Calu3 (cell line): ENCODE results near the gene HMGA1. TPM values are rescaled to one million over a fixed set of nuclear protein-coding genes. Genes with fewer than 3 reads are reported as not detected.

Experiments
- BruUV-seq: library from RNA; stranded (reverse); fragments of 400-500 nt; replicated peaks from 2 replicates; lab custom pipeline; 2021; lab: Mats Ljungman, UMichigan
- CTCF ChIA-PET: fragments of 300-600 bp; sonication (Branson Sonifier 250); formaldehyde crosslinking; loops from one replicate; lab custom pipeline; 2022; ENCODE audit warnings: antibody characterized with exemption; lab: Charles Lee
- DNase-seq: peaks from one replicate; pipeline ENCODE4 v3.0.0; 2022
- H3K27ac Mint-ChIP-seq: one replicate; pipeline ENCODE4 v1.8.0; 2022; ENCODE audit warnings: mixed read lengths; ENCODE audit not compliant: unreplicated experiment
- H3K27me3 Mint-ChIP-seq: one replicate; pipeline ENCODE4 v1.8.0; 2022; ENCODE audit warnings: mixed read lengths; ENCODE audit not compliant: unreplicated experiment
- H3K36me3 Mint-ChIP-seq: one replicate; pipeline ENCODE4 v1.8.0; 2022; ENCODE audit warnings: mild to moderate bottlenecking, moderate library complexity, mixed read lengths; ENCODE audit not compliant: insufficient read depth, unreplicated experiment
- H3K4me1 Mint-ChIP-seq: one replicate; pipeline ENCODE4 v1.8.0; 2022; ENCODE audit warnings: mild to moderate bottlenecking, low read depth, mixed read lengths; ENCODE audit not compliant: unreplicated experiment
- H3K4me3 Mint-ChIP-seq: one replicate; pipeline ENCODE4 v1.8.0; 2022; ENCODE audit warnings: mild to moderate bottlenecking, low read depth, moderate library complexity, mixed read lengths; ENCODE audit not compliant: unreplicated experiment
- H3K9me3 Mint-ChIP-seq: one replicate; pipeline ENCODE4 v1.8.0; 2022; ENCODE audit warnings: low read depth, mixed read lengths; ENCODE audit not compliant: unreplicated experiment
- intact Hi-C: fragments of 100-400 bp; cut with micrococcal nuclease; formaldehyde crosslinking; loops from one replicate; pipeline ENCODE4 v1.10.0; 2022; ENCODE audit not compliant: unreplicated experiment
- total RNA-seq: library from RNA; stranded (reverse); gene quantifications from 2 replicates; pipeline ENCODE4 v1.2.3, GENCODE V29; 2022
- TF ChIP-seq, protein P1 (sequence below): fragments of 200-600 bp; IDR thresholded peaks from one replicate; pipeline ENCODE4 v1.8.0; 2022; ENCODE audit warnings: antibody characterized with exemption; ENCODE audit not compliant: unreplicated experiment

The HMGA1 gene
- total RNA-seq, 1 experiment from 2014 or later: 1,138 TPM

DNA sequence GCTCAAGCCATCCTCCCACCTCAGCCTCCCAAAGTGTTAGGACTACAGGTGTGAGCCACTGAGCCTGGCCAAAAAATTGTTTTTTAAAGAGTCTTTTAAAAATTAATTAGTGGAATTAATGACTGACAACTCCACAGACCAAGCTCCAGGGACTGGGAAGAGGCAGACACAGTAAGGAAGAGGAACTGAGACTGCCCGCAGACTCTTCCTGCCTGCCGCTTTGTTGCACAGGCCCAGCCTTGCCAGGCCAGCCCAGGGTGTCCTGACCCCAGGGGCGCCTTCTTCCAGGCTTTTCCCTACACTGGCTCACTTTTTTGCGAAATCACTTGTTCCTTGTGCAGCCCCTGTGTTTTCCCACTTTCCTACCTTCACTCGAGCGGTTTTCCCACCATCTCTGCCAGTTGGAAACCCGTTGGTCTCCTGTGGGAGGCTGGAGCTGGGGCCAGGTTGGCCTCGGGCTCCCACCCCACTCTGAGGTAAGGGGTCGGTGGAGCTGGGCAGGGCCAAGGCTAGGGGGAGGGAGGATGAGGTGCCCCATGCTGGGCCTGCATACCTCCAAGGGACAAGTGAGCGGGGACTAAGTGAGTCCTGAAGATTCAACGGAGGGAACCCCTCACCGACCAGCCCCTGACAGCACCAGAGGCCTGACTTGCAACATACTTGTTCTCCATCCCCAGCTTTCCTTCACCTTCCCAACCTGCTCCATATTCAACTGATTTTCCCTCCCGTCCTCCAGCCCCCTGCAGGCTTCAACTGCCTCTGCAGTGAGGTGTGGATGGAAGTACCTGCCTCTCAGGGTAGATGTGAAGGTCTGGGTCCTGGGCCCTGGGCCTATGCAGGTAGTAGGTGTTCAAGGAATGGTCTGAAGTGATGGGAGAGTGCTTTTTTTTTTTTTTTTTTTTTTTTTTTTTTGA, 35.6 kb downstream of the HMGA1 start:
- H3K27ac Mint-ChIP-seq: no peak overlapping the region
- peaks cover 5% of the 10 kb centered on the region for H3K36me3 Mint-ChIP-seq
- no peak overlapping the region for H3K4me3 Mint-ChIP-seq
- intact Hi-C loops: no loop called here
- no peak for DNase-seq
- H3K9me3 Mint-ChIP-seq: peaks cover 5% of the 10 kb centered on the region
- CTCF ChIA-PET: interaction anchor here (0.6 kb wide), 2 partner anchors 109 to 143 kb away, joined by 3 to 5 read pairs; no protein-coding TSS in a partner anchor
- BruUV-seq: no TSS peak
- TF ChIP-seq, protein P1, sequence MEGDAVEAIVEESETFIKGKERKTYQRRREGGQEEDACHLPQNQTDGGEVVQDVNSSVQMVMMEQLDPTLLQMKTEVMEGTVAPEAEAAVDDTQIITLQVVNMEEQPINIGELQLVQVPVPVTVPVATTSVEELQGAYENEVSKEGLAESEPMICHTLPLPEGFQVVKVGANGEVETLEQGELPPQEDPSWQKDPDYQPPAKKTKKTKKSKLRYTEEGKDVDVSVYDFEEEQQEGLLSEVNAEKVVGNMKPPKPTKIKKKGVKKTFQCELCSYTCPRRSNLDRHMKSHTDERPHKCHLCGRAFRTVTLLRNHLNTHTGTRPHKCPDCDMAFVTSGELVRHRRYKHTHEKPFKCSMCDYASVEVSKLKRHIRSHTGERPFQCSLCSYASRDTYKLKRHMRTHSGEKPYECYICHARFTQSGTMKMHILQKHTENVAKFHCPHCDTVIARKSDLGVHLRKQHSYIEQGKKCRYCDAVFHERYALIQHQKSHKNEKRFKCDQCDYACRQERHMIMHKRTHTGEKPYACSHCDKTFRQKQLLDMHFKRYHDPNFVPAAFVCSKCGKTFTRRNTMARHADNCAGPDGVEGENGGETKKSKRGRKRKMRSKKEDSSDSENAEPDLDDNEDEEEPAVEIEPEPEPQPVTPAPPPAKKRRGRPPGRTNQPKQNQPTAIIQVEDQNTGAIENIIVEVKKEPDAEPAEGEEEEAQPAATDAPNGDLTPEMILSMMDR: no peak
- no peaks in the 10 kb centered on the region for H3K27me3 Mint-ChIP-seq
- H3K4me1 Mint-ChIP-seq: peaks cover 19% of the 10 kb centered on the region

GRCh38 chr6:34273242-34273805, 36.7 kb downstream of the HMGA1 start:
- intact Hi-C loops: no loop called here
- peaks cover 5% of the 10 kb centered on the region for H3K9me3 Mint-ChIP-seq
- BruUV-seq: no TSS peak
- peak; percentile 15 for DNase-seq
- TF ChIP-seq, protein P1: no peak
- peaks cover 5% of the 10 kb centered on the region for H3K36me3 Mint-ChIP-seq
- no peaks in the 10 kb centered on the region for H3K27me3 Mint-ChIP-seq
- peaks cover 24% of the 10 kb centered on the region for H3K4me1 Mint-ChIP-seq
- H3K27ac Mint-ChIP-seq: no peak overlapping the region
- CTCF ChIA-PET: interaction anchor here (0.6 to 0.8 kb wide), 3 partner anchors 24 to 977 kb away, joined by 3 to 5 read pairs (median 4); partner anchors contain the start of gene SMIM29
- H3K4me3 Mint-ChIP-seq: no peak overlapping the region

GRCh38 chr6:34274129-34274528, 37.5 kb downstream of the HMGA1 start:
- no TSS peak for BruUV-seq
- CTCF ChIA-PET: interaction anchor here (0.7 kb wide), 1 partner anchor 272 kb away, joined by 4 read pairs; no protein-coding TSS in a partner anchor
- TF ChIP-seq, protein P1: no peak
- no peak overlapping the region for H3K27ac Mint-ChIP-seq
- H3K4me1 Mint-ChIP-seq: peaks cover 24% of the 10 kb centered on the region
- peaks cover 9% of the 10 kb centered on the region for H3K36me3 Mint-ChIP-seq
- H3K27me3 Mint-ChIP-seq: no peaks in the 10 kb centered on the region
- no peak for DNase-seq
- intact Hi-C loops: no loop called here
- no peak overlapping the region for H3K4me3 Mint-ChIP-seq
- peaks cover 5% of the 10 kb centered on the region for H3K9me3 Mint-ChIP-seq

GRCh38 chr6:34275128-34275804, 38.6 kb downstream of the HMGA1 start:
- Mint-ChIP-seq H3K4me1 (peaks cover 24% of the 10 kb centered on the region), H3K36me3 (peaks cover 12% of the 10 kb centered on the region), H3K9me3 (peaks cover 5% of the 10 kb centered on the region), H3K27ac (no peak overlapping the region), H3K4me3 (no peak overlapping the region), H3K27me3 (no peaks in the 10 kb centered on the region)
- intact Hi-C loops: no loop called here
- CTCF ChIA-PET: interaction anchor here (0.7 to 1.3 kb wide), 2 partner anchors 8 to 11 kb away, joined by 4 to 7 read pairs; no protein-coding TSS in a partner anchor
- TF ChIP-seq, protein P1: no peak
- no TSS peak for BruUV-seq
- DNase-seq: no peak
